ENCODE data around the gene LPIN1.
A peak's percentile ranks its signal among the peaks of the same experiment; 100 is the strongest.
"Not testable (repeated sequence)": the region's sequence is repeated elsewhere in the genome, so short reads cannot be mapped to it uniquely, and the experiment has no call there.

The LPIN1 gene

GRCh38 chr2:11745613-11746375 lies 638 bp upstream of the LPIN1 start:
- peak; percentile 13 for DNase-seq

GRCh38 chr2:11746807-11747459 lies 501 bp downstream of the LPIN1 start:
- DNase-seq: peak; percentile 37

- peak; percentile 32 for DNase-seq
These were observed 1.8 kb downstream of the LPIN1 start for GRCh38 chr2:11748018-11748860.

- DNase-seq: no peak
These were observed 2.6 kb downstream of the LPIN1 start for GRCh38 chr2:11748861-11749645.

GRCh38 chr2:11749646-11750349 lies 3.4 kb downstream of the LPIN1 start:
- no peak for DNase-seq

GRCh38 chr2:11750422-11750821 lies 4.0 kb downstream of the LPIN1 start:
- DNase-seq: peak; percentile 56

GRCh38 chr2:11750917-11751316 lies 4.5 kb downstream of the LPIN1 start:
- DNase-seq: peak; percentile 38

- no peak for DNase-seq
These were observed 6.5 kb downstream of the LPIN1 start for GRCh38 chr2:11752906-11753305.

- no peak for DNase-seq
These were observed 7.0 kb downstream of the LPIN1 start for GRCh38 chr2:11753452-11753885.

GRCh38 chr2:11753886-11754699 lies 7.7 kb downstream of the LPIN1 start:
- peak; percentile 77 for DNase-seq

- DNase-seq: no peak
These were observed 8.2 kb downstream of the LPIN1 start for GRCh38 chr2:11754700-11755015.

GRCh38 chr2:11757101-11757500 lies 10.7 kb downstream of the LPIN1 start:
- DNase-seq: no peak

GRCh38 chr2:11758187-11758586 lies 11.8 kb downstream of the LPIN1 start:
- no peak for DNase-seq

GRCh38 chr2:11758647-11759046 lies 12.2 kb downstream of the LPIN1 start:
- no peak for DNase-seq

- DNase-seq: not testable (repeated sequence)
These were observed 12.9 kb downstream of the LPIN1 start for GRCh38 chr2:11759182-11759975.

GRCh38 chr2:11761259-11761658 lies 14.8 kb downstream of the LPIN1 start:
- DNase-seq: no peak

GRCh38 chr2:11762031-11762430 lies 15.6 kb downstream of the LPIN1 start:
- DNase-seq: no peak

GRCh38 chr2:11762799-11763461 lies 16.5 kb downstream of the LPIN1 start:
- no peak for DNase-seq

- DNase-seq: no peak
These were observed 17.9 kb downstream of the LPIN1 start for GRCh38 chr2:11764359-11764758.

GRCh38 chr2:11764920-11765319 lies 18.5 kb downstream of the LPIN1 start:
- no peak for DNase-seq
